GM19193 (cell line): Measurements from ENCODE around the gene PTPRM.

Experiments used
- POLR2A ChIP-seq: IDR thresholded peaks from 4 replicates; pipeline ENCODE4 v1.6.1; 2011; ENCODE audit not compliant: insufficient read depth, insufficient read length; ENCODE audit errors: extremely low read depth

PTPRM gene

DNA sequence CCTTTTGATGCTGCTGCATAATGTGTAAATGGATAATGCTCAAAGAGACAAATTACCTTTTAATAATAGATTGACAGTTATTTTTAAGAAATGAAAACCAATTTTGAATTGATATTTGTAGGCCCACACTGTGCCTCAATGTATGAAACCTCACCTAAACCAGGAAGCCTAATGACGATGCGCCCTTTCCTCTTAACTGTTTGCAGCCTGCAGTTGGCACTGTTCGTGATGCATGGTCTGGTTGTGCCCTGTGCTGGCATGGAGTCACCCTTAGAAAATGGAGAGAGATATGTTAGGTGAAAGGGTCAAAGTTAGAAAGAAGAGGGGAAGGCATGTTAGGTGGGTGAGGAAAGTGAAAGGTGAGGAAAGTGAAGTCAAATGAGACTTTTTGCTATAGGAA is 390.2 kb downstream of the PTPRM start:
- TF ChIP-seq POLR2A: no peak

DNA sequence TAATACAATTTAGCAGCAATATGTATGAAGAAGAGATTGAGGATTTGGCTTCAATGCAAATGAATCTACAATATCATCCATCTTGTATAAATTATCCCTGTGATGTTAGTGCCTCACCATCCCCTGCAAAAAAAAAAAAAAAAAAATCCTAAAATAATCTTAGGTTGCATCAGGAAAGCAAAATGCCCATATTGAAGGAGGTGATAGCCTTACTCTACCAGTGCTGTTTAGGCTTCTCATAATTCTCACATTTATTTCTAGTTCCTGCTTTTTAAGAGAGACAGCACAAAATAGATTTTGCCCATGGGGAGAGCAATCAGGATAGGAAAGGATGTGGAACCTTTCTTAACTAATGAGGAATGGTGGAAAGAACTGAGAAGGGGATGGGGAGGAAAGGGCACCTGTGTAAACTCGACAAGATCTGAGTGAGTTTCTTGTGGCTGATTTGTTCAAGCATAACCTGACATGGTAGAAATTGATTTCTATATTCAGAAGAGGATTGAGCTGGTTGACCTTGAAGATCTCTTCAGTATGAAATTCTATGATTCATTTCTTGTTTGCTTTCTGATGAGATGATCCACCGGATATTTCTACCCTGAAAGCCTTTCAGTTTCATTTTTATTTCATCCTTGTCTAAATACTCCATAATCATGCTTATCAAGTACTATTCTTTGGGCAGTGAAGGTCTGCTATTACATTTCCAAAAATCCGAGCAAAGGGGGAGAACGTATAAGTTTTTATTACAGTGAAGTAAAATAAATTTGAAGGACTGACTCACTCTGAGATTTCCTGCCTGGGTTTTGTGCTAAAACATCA is 391.2 kb downstream of the PTPRM start:
- no peak for TF ChIP-seq POLR2A

DNA sequence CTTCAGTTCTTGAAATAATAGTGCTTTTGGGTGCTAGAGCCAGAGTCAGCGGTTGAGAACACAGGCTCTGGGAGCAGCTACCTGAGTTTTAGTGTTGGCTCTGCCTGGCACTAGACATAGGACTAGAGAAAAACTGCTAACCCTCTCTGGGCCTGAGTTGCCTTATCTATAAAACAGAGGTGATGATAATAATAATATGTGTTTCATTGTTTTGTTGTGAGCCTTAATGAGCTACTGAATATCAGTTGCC is 391.7 kb downstream of the PTPRM start:
- no peak for TF ChIP-seq POLR2A

DNA sequence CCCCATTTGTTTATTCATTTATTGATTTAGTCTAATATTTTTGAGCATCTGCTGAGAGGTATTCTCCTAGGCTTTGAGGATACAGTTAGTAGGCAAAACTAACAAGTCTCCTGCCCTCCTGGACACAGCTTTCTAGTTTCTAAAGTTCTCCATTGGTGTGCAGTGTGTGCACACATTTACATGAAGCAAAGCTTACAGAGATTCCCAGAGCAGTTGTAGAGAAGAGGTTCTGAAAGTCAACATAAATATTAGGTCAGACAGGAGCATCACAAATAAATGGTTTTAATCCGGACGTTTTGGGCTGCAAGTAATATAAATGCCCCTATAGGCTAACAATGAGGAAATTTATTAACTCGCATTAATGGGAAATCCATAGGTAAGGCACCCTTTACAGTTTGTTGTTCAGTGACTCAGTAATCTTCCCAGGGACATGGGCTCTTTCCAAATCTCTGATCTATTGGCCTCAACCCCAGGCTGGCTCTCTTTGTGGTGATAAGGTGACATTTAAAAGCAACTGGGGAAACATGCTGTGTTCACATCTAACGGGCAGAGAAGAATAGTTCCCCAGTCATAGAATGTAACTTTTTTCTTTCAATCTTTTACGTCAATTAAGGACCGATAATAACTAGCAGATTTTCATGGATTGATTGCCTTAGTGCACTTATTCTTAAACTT is 407.2 kb downstream of the PTPRM start:
- TF ChIP-seq POLR2A: no peak

DNA sequence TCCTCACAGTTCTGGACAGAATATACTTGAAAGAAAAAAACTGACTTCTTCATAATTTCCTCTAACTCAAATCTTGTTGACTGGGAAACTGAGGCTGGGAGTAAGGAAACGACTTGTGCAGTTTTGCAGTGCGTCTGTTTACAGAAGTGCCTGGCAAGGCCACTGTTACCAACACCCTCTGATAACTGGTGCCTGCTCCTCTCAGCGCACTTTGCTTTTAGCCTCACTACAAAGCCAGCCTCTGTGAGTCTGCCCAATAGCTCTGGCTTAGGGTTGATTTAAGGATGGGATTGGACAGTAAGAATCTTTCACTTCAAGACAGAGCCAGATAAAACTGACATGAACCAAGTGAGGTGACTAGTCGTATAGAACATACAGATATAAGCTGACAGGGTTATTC is 410.8 kb downstream of the PTPRM start:
- TF ChIP-seq POLR2A: no peak

DNA sequence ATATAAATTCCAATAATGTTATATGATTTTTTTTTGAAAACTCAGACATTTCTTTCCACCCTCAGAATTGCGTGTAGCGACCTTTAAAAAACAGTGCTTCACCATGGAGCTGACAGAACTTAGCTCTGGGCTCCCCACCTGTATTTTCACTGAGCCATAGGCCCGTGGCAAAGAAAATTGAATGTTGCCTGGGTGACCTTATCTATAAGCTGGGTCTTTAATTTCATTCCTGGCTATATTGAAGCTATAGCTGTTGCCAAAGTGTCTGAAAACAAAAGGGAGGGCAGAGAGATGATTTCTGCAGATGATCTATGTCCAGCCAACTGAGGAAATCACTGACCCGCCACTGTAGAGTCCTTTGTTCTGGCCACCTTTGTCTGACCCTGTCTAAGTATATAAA is 411.7 kb downstream of the PTPRM start:
- no peak for TF ChIP-seq POLR2A

DNA sequence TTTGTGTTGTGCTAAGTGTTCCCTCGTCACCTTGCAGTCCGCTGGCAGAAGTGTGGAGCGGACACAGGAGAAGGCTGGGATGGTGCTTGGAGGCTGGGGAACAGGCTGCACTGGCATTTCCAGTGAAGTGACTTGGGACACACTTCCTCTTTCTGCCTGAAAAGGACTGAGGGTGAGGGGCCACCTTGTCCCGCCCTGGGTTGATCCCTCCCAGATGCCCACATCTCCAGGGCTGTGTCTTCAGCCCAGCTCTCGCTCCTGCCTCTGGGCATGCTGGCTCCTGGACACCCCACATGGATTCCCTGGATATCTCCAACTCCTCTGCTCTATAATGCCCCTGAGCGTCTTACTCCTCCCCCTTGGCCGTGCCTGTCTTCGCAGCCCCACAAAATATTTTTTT is 412.6 kb downstream of the PTPRM start:
- TF ChIP-seq POLR2A: no peak

DNA sequence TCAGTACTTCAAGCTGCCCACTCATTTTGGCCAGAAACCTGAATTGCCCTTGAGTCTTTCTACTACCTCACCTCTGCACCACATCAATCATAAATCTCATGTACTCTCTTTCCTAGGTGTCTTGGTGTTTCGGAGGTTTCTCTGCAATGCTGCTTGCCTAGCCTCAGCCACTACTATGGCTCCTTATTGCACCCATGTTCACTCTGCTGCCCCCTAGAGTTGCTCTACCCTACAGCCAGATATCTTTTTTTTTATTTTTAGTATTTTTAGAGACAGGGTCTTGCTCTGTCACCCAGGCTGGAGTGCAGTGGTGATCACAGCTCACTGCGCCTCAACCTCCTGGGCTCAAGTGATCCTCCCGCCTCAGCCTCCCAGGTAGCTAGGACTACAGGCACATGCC is 413.0 kb downstream of the PTPRM start:
- TF ChIP-seq POLR2A: no peak

DNA sequence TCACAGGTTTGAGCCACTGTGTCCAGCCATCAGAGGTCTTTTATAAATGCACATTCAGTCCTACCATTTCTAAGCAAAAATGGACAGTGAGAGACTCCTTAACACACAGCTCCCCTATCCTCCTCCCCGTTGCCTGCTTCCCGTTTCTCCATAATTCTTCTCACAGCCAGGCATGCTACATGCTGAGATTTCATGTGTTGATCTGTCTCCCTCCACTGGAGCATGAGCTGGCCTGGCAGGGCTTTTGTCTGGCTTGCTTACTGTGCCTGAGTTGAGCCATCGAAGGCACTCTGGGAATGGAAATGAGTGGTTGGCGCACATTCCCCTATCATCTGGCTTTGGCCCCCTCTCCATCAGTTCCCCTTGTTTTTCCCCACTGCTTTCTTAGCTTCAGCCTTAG is 413.5 kb downstream of the PTPRM start:
- TF ChIP-seq POLR2A: no peak

DNA sequence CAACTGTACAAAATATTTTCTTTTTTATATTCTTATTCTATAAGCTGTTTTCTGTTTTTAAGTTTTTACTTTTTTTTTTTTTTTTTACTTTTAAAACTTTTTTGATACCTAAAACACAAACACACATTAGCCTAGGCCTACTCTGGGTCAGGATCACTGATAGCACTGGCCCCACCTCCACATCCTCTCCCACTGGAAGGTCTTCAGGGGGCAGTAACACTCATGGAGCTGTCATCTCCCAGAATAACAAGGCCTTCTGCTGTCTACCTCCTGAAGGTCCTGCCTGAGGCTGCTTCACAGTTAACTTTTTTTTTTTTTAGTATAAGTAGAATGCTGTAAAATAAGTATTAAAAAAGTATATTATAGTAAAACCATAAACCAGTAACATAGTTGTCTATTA is 415.1 kb downstream of the PTPRM start:
- TF ChIP-seq POLR2A: no peak

DNA sequence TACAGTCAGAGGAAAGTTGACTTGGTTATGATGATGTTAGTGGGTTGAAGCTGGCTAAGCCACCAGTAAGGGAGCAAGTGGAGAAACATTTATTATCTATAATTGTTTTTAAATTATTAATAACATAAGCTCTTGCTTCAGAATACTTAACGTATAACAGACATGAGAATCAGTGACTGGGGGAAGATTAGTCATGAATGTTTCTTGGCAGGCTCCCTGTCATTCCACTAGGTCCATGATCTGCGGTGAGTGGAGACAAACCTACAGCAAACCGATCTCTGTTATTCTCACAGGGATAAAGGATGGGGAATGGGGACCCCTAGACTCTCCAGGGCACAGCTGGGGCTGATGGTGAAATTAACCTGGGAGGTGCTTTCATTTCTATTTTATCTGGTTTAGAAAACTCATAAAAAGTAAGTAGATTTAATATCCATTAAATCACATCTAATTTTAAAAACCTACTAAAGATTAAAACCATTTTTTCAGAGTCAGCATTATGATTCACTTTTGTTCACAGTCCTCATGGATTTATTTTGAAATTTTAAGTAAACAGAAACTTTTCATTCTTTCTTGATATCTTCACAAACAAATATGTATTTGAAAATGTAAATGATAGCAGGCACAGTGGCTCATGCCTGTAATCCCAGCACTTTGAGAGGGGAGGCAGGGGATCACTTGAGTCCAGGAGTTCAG is 420.3 kb downstream of the PTPRM start:
- TF ChIP-seq POLR2A: no peak

DNA sequence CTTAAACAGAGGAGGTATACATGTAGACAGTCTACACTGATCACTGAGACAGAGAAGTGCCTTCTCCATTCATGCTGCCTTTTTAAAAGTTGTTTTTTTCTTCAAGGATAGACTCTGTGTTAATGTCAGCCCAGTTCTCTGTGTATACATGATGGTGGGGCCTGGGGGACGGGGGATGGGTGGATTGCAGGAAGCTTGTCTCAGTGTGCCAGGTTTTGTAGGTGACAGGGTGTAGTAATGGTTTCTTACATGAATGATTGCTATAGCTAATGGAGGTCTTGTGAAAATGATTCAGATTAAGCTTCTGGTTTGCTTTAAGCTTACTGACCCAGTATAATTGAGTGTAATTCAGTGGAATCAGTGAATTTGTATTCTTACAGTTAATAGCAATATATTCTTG is 423.6 kb downstream of the PTPRM start:
- no peak for TF ChIP-seq POLR2A

DNA sequence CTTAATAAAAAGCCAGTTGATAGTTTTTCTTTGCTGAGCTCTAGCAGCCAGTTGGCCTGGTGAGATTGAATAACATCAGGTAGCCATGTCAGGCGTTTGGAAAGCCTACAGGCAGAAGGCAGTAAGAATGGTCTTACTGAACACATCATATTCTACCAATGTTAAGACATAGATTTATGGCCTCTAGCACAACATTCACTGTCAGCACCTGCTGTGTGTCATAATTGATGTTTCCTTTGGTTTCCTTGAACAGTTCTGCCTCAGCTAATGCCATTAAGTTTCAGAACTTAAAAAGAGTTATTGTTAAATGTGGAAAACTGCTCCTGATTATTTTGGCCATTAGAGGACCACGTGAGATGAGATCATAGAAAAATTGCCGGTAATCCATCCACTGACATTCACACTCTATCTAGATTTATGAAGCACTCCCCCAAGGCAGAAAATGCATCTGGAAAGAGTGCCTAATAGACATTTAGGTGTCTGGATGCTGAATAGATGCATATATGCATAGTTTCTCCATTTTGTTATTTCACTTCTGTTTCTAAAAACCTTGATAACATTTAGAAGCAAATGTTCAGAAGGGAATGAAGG is 434.7 kb downstream of the PTPRM start:
- no peak for TF ChIP-seq POLR2A

DNA sequence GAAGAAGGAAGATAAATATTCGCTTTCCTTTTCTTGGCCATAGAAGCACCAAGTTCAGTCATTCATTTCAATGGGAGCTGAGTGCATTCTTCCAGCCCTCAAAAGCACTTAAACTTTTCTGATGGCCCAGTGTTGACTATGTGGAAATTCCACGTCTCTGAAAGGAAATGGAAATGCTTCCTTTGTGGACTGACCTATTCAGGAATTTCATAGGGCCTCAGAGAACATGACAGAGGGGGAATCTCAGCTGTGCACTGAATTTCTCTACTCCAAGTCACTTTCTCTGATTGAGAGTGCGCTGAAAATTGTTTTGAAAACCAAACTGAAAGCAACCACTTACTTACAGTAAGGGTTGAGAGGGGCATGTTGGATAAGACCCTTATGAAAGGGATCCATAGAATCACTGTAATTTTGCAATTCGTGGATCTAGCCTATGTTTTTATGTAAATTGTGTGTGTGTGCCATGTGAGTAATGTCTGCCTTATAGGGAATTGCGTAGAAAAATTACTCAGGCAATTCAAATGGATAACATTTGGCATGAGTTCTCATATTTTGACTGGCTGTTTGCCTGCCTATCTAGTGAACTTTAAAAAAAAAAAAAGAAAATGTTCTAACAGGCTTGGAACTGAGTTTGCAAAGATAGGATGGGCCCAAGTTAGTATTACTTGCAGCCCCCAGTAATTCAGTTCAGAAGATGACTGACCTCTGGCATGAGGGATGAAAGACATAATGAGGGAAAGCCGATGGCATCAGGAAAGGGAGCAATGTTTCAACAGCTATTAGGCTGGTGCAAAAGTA is 437.0 kb downstream of the PTPRM start:
- TF ChIP-seq POLR2A: no peak

DNA sequence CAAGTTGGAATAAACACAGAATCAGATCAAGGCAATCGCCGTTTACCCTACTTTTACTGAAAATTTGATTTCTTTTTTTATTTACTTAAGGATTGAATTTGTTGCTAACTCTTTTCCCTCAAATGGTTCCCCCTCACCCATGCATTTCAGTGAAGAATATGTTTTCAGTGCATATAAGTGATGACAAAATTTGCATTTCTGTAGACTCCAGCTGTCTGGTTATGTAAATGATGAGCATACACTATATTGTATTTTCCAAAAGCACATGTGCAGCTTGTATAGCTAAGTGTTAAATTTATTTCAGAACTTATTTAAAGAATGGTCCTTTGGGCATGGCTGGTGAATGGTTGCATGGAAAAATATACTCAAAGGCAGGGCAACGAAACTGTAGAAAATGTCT is 437.7 kb downstream of the PTPRM start:
- no peak for TF ChIP-seq POLR2A
